ENCODE results near the gene SCAPER.
"Not testable (repeated sequence)": the region's sequence is repeated elsewhere in the genome, so short reads cannot be mapped to it uniquely, and the experiment has no call there.

The SCAPER gene

DNA sequence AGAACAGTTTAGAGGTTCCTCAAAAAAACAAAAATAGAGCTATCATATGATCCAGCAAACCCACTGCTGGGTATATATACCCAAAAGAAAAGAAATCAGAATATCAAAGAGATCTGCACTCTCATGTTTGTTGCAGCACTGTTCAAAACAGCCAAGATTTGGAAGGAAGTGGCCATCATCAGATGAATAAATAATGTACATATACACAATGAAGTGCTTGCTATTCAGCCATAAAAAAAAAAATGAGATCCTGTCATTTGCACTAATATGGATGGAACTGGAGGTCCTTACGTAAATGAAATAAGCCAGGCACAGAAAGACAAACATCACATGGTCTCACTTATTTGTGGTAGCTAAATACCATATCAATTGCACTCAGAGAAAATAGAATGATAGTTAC is 58.4 kb downstream of the SCAPER start:
- Mint-ChIP-seq H3K9me3 (peaks cover 10% of the 10 kb centered on the region), H3K4me1 (peaks cover 50% of the 10 kb centered on the region), H3K27ac (no peak overlapping the region), H3K36me3 (peaks cover 57% of the 10 kb centered on the region), H3K27me3 (no peaks in the 10 kb centered on the region), H3K4me3 (no peak overlapping the region)
- ATAC-seq, result no peak

DNA sequence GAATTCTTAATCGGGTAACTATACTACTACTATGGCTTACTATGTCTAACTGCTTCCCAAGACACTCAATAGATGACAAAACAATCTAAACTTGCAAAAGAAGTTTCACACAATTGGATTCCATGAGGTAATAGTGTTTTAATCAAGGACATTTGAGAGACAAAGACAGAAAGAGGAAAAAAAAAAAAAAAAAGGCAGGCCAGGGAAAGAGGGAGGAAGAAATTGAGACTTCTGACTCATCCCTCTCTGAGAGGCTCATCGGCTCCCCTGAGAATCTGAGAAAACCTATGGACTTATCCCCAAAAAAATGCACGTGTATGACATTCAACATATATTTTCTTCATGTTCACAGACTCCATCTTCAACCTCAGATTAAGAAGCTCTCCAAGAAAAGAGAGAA is 61.0 kb downstream of the SCAPER start:
- Mint-ChIP-seq H3K27ac (no peak overlapping the region), H3K36me3 (peaks cover 41% of the 10 kb centered on the region), H3K4me1 (peaks cover 45% of the 10 kb centered on the region), H3K9me3 (peaks cover 6% of the 10 kb centered on the region), H3K27me3 (no peaks in the 10 kb centered on the region), H3K4me3 (no peak overlapping the region)
- no peak for ATAC-seq

DNA sequence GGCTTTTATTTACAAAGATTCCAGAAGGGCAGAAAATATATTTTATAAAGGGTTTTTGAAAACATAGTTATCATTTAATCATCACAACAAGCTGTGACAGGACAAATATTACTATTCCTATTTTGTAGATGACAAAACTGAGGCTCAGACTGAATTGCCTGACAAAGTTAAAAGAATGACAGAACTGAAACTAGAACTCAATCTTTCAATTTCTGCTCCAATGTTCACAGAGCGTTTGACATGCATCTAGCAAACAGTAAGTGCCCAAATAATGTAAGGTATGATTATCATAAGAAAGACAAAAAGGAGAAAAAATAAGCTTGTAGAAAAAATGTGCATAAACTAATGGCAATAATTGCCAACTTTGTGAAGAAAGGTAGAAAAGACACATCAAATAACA is 61.9 kb downstream of the SCAPER start:
- peaks cover 42% of the 10 kb centered on the region for H3K4me1 Mint-ChIP-seq
- peaks cover 46% of the 10 kb centered on the region for H3K36me3 Mint-ChIP-seq
- no peak overlapping the region for H3K27ac Mint-ChIP-seq
- no peak for ATAC-seq
- no peak overlapping the region for H3K4me3 Mint-ChIP-seq
- H3K27me3 Mint-ChIP-seq, result no peaks in the 10 kb centered on the region
- peaks cover 6% of the 10 kb centered on the region for H3K9me3 Mint-ChIP-seq

DNA sequence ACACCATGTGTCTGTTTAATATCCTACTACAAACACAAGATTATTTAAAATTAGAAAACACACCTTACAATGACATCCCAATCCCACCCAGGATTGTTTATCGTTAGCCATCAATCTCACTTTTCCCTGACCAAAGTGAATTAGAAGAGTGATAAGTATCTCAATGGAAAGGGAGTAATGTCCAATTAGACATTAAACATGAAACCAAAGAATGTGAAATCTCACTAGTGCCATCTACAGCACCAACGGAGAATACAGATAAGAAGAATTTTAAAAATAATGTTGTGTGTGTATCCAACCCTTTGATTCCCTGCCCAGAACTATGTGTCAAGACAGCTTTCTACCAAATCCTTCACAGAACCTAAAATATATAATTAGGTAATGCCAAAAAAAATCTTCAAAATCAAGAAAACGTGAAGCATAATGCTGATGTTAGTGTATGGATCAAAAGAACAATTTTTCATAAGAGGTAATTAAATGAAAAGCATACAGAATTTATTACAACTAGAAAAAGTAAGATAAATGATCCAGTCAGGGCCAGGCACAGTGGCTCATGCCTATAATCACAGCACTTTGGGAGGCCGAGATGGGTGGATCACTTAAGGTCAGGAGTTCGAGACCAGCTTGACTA is 64.2 kb downstream of the SCAPER start:
- peaks cover 46% of the 10 kb centered on the region for H3K4me1 Mint-ChIP-seq
- H3K27ac Mint-ChIP-seq, result no peak overlapping the region
- H3K4me3 Mint-ChIP-seq, result no peak overlapping the region
- H3K36me3 Mint-ChIP-seq, result peaks cover 49% of the 10 kb centered on the region
- no peaks in the 10 kb centered on the region for H3K27me3 Mint-ChIP-seq
- H3K9me3 Mint-ChIP-seq, result peaks cover 2% of the 10 kb centered on the region
- ATAC-seq, result no peak

DNA sequence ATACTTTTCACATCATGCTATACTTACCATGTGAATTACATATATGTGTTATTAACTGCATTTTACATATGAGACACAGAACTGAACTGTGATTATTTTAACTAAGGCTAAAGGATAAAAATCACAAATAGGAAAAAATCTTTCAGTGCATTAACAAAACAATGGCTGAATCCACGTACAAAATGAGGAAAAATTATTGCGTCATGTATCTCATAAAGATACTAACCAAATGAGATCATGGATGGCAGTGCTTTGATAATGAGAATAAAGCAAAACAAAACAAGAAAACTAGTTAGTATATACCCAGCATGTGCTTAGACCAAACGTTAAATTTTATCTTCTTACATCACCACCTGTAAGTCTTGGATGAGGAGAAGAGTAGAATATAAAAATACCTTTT is 66.0 kb downstream of the SCAPER start:
- H3K27ac Mint-ChIP-seq, result no peak overlapping the region
- H3K36me3 Mint-ChIP-seq, result peaks cover 54% of the 10 kb centered on the region
- no peak overlapping the region for H3K4me3 Mint-ChIP-seq
- H3K27me3 Mint-ChIP-seq, result no peaks in the 10 kb centered on the region
- no peaks in the 10 kb centered on the region for H3K9me3 Mint-ChIP-seq
- peaks cover 41% of the 10 kb centered on the region for H3K4me1 Mint-ChIP-seq
- no peak for ATAC-seq

DNA sequence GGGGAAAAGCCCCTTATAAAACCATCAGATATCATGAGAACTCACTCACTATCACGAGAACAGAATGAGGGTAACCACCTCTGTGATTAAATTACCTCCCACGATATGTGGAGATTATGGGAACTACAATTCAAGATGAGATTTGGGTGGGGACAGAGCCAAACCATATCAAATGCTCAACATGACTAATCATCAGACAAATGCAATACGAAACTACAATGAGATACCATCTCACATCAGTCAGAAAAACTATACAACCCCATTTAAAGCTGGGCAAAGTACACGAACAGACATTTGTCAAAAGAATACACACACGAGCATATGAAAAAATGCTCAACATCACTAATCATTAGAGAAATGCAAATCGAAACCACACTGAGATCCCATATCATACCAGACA is 67.7 kb downstream of the SCAPER start:
- Mint-ChIP-seq H3K4me3 (no peak overlapping the region), H3K4me1 (peaks cover 29% of the 10 kb centered on the region)

DNA sequence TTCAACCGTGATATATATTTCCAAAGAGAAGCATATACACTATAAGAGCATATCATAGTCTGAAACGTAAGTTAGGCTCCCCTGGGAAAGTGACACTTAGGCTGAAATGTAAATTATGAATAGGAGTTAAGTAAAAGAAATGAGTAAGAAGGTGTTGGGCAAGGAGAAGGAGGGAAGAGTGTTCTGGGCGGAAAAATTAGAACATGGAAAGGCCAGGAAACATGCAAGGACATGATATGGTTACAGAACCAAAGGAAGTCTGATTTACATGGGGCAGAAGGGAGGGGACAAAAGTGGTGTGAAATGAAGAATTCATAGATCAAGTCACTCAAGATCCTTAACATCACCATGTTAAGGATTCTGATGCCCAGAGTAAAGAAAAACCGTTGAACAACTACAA is 75.2 kb downstream of the SCAPER start:
- Mint-ChIP-seq H3K27ac (no peak overlapping the region), H3K27me3 (no peaks in the 10 kb centered on the region), H3K4me1 (peaks cover 5% of the 10 kb centered on the region), H3K4me3 (no peak overlapping the region), H3K36me3 (peaks cover 43% of the 10 kb centered on the region), H3K9me3 (peaks cover 11% of the 10 kb centered on the region)
- no peak for ATAC-seq

More for the DNA sequence above, 67.7 kb downstream of the SCAPER start:
- peaks cover 69% of the 10 kb centered on the region for H3K36me3 Mint-ChIP-seq
- no peak overlapping the region for H3K27ac Mint-ChIP-seq
- ATAC-seq, result no peak
- no peaks in the 10 kb centered on the region for H3K27me3 Mint-ChIP-seq
- peaks cover 11% of the 10 kb centered on the region for H3K9me3 Mint-ChIP-seq

DNA sequence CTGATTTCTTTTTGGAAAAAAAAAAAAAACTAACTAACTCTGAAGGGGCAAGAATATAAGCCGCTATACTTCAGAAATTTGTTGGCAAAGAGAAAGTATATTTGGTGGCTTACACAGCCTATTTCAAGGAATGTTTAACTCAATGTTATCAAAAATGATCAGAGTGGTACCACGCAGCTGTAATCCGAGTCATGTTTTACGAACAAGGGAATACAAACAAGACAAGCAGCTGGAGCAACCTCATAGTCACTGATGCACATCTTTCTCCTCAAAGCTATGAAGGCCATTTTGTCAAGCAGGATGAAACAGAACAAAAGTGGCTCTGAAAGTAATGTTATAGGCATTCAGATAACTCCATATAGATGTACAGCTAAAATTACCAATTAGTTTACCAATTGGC is 81.2 kb downstream of the SCAPER start:
- H3K4me3 Mint-ChIP-seq, result no peak overlapping the region
- no peaks in the 10 kb centered on the region for H3K9me3 Mint-ChIP-seq
- H3K4me1 Mint-ChIP-seq, result no peaks in the 10 kb centered on the region
- H3K27ac Mint-ChIP-seq, result no peak overlapping the region
- no peak for ATAC-seq
- peaks cover 16% of the 10 kb centered on the region for H3K36me3 Mint-ChIP-seq
- no peaks in the 10 kb centered on the region for H3K27me3 Mint-ChIP-seq

DNA sequence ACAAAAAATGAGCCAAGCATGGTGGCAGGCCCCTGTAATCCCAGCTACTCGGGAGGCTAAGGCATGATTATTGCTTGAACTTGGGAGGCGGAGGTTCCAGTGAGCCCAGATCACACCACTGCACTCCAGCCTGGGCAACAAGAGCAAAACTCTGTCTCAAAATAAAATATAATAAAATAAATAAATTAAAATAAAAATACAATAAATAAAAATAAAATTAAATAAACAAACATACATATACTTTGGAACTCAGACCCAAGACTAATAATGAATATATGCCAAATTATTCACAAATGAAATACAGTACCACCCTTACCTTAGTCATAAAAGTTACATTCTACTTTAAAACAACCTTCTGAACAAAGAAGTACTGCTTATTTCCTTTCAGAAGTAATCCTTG is 81.8 kb downstream of the SCAPER start:
- no peak for ATAC-seq
- Mint-ChIP-seq H3K4me1 (no peaks in the 10 kb centered on the region), H3K4me3 (no peak overlapping the region), H3K9me3 (peaks cover 2% of the 10 kb centered on the region), H3K36me3 (peaks cover 22% of the 10 kb centered on the region), H3K27me3 (no peaks in the 10 kb centered on the region), H3K27ac (no peak overlapping the region)

DNA sequence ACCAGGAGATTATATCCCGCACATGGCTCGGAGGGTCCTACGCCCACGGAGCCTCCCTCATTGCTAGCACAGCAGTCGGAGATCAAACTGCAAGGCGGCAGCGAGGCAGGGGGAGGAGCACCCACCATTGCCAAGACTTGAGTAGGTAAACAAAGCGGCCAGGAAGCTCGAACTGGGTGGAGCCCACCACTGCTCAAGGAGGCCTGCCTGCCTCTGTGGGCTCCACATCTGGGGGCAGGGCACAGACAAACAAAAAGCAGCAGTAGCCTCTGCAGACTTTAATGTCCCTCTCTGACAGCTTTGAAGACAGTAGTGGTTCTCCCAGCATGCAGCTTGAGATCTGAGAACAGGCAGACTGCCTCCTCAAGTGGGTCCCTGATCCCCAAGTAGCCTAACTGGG is 86.2 kb downstream of the SCAPER start:
- Mint-ChIP-seq H3K36me3 (peaks cover 36% of the 10 kb centered on the region), H3K9me3 (peaks cover 13% of the 10 kb centered on the region), H3K4me1 (peaks cover 15% of the 10 kb centered on the region)
- not testable (repeated sequence) for ATAC-seq, H3K4me3 Mint-ChIP-seq, H3K27me3 Mint-ChIP-seq, H3K27ac Mint-ChIP-seq

DNA sequence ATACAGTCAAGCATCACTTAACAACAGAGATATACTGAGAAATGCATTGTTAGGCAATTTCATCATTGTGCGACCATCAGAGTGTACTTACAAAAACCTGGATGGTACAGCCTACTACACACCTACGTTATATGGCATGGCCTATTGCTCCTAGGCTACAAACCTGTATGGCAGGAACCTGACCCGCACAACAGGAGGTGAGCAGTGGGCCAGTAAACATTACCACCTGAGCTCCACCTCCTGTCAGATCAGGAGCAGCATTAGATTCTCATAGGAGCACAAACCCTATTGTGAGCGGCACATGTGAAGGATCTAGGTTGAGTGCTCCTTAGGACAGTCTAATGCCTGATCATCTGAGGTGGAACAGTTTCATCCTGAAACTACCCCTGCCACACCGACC is 89.7 kb downstream of the SCAPER start:
- no peak overlapping the region for H3K4me3 Mint-ChIP-seq
- peaks cover 64% of the 10 kb centered on the region for H3K36me3 Mint-ChIP-seq
- H3K4me1 Mint-ChIP-seq, result peaks cover 26% of the 10 kb centered on the region
- H3K27me3 Mint-ChIP-seq, result no peaks in the 10 kb centered on the region
- ATAC-seq, result no peak
- no peak overlapping the region for H3K27ac Mint-ChIP-seq
- peaks cover 17% of the 10 kb centered on the region for H3K9me3 Mint-ChIP-seq

DNA sequence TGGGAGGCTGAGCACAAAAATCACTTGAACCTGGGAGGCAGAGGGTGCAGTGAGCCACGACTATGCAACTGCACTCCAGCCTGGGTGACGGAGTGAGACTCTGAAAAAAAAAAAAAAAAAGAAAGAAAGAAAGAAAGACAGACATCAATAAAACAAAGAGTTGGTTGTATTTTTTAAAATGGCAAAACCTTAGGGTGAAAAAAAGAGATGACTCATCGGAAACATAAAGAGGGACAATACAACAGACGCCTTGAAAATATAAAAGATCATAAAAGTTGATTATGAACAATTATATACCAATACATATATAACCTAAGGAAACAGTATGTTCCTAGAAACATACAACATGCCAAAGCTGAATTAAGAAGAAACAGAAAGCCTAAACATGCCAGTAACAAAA is 92.8 kb downstream of the SCAPER start:
- Mint-ChIP-seq H3K36me3 (peaks cover 48% of the 10 kb centered on the region), H3K27ac (no peak overlapping the region), H3K4me1 (peaks cover 44% of the 10 kb centered on the region), H3K27me3 (no peaks in the 10 kb centered on the region), H3K9me3 (peaks cover 16% of the 10 kb centered on the region), H3K4me3 (no peak overlapping the region)
- no peak for ATAC-seq

DNA sequence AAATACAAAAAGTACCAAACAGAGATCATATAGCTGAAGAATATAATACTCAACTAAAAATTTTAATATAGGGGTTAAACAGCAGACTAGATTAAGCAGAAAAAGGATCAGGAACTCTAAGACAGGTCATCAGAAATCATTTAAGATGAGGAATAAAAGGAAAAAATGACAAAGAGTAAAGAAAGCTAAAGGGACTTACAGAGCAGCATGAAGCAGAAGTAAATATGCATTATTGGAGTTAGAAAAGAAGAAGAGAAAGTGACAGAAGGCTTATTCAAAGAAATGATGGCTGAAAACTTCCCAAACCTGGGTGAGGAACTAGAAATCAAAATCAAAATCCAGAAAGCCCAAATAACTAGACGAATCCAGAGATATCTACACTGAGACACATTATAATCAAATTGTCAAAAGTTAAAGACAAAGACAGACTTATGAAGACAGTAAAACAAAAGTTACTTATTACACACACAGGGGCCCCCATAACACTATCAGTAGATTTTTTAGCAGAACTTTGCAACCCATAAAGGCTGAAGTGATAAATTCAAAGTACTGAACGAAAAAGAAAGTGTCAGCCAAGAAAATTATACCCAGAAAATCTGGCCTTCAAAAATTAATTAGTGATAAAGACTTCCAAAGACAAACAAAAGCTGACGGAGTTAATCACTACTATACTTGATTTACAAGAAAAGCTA is 95.6 kb downstream of the SCAPER start:
- no peak for ATAC-seq
- H3K4me1 Mint-ChIP-seq, result peaks cover 34% of the 10 kb centered on the region
- H3K36me3 Mint-ChIP-seq, result peaks cover 39% of the 10 kb centered on the region
- no peak overlapping the region for H3K27ac Mint-ChIP-seq
- no peaks in the 10 kb centered on the region for H3K27me3 Mint-ChIP-seq
- peaks cover 10% of the 10 kb centered on the region for H3K9me3 Mint-ChIP-seq
- no peak overlapping the region for H3K4me3 Mint-ChIP-seq

DNA sequence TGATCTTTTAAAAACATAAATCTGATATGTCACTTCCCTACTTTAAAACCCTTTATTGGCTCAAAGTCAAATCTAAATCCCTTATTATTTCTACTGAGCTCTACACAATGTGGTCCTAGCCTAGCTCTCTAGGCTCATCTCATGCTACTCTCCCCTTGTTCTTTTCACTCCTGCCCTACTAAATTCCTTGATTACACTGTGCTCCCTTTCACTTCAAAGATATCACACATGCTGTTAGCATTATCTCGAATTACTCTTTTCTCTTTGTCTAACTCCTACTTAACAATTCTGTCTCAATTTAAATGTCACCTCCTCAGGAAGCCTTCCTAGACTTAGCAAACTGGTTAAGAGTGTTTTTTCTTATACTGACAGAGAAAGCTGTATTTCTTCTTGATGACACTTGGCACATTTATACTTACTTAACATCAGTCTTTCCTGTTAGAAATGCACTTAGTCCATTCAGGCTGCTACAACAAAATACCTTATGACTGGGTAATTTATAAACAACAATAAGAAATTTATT is 102.0 kb downstream of the SCAPER start:
- peaks cover 45% of the 10 kb centered on the region for H3K36me3 Mint-ChIP-seq
- no peak overlapping the region for H3K4me3 Mint-ChIP-seq
- H3K4me1 Mint-ChIP-seq, result no peaks in the 10 kb centered on the region
- H3K27ac Mint-ChIP-seq, result no peak overlapping the region
- H3K27me3 Mint-ChIP-seq, result no peaks in the 10 kb centered on the region
- no peaks in the 10 kb centered on the region for H3K9me3 Mint-ChIP-seq
- ATAC-seq, result no peak

DNA sequence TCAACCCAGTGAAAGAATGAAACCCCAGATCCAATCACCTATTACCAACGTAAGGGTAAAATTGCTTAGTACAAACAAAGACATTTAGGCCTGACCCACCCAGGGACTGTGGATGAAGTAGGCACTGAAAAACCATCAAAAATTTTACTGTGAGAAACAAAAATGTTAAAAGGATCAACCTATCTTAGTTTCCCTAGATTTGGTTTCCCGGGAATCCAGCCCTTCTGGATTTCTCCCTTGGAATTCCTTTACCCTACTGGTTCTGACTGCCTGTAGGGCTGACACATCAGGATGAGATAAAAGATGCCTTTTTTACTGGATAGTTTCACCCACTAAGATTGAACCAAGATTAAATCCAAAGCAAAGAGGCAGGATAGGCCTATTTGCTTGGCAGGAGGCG is 102.7 kb downstream of the SCAPER start:
- Mint-ChIP-seq H3K27me3 (no peaks in the 10 kb centered on the region), H3K4me1 (no peaks in the 10 kb centered on the region)
- no peak for ATAC-seq

DNA sequence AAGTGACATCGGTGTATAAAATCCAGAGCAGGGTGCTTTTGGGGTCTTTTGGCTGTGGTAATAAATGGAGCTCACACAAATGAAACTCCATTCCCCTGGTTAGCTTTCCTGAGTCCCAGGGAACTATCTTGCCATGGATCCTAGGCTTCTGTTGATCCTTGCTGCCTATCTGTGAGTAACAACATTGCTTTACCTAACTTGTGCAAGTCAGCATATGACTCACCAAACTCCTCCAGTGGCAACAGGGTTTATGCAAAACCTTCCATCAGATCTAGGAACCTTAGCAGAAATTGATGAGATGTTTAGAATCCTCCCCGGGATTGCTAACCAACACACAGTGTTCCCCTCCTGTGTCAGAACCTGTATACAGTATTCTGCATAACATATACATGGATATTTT is 105.4 kb downstream of the SCAPER start:
- Mint-ChIP-seq H3K27me3 (no peaks in the 10 kb centered on the region), H3K4me3 (no peak overlapping the region), H3K27ac (no peak overlapping the region), H3K36me3 (peaks cover 52% of the 10 kb centered on the region), H3K9me3 (no peaks in the 10 kb centered on the region), H3K4me1 (no peaks in the 10 kb centered on the region)
- no peak for ATAC-seq

More for the DNA sequence above, 102.7 kb downstream of the SCAPER start:
- Mint-ChIP-seq H3K4me3 (no peak overlapping the region), H3K9me3 (no peaks in the 10 kb centered on the region), H3K36me3 (peaks cover 52% of the 10 kb centered on the region), H3K27ac (no peak overlapping the region)

Measured in stimulated activated memory B cell treated with anti-CD40 and anti-IgM and Interleukin-4, amounts not matched to agents 10 μg/mL and 1 μg/mL and 100 μg/mL, for 72 hours (primary cell).